Medulla oblongata (tissue), 1 donor: ENCODE results near the gene ARHGAP1.

ENCODE experiments used
- DNase-seq: peaks from one replicate; pipeline ENCODE4 v3.0.0-alpha.2; 2015; ENCODE audit errors: extremely low spot score

Gene ARHGAP1

DNA sequence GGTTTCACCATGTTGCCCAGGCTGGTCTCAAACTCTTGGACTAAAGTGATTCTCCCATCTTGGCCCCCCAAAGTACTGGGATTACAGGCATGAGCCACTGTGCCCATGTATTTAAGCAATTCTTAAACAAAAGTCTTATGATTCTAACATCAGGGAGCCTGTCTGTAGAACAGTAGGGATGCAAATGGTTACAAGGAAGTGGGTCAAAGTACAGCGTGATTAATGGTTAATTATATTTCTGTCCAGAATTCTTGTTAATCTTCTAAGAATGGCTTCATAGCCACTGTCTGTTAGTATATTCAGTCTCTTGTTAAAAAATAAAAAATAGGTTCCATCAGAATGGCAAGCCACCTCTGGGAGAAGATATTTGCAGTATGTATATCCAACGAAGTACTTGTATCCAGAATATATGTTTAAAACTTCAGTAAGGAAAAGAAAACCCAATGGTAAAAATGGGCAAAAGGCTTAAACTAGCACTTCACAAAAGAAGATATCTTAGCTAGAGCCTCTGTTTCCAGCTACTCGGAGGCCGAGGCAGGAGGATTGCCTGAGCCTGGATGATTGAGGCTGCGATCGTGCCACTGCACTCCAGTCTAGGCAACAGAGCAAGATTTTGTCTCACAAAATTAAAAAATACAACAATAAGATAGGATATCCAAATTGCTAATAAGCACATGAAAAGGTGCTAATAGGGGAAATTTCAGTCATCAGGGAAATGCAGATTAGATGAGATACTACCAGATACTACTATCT lies 60.2 kb downstream of the ARHGAP1 start:
- DNase-seq: no peak

DNA sequence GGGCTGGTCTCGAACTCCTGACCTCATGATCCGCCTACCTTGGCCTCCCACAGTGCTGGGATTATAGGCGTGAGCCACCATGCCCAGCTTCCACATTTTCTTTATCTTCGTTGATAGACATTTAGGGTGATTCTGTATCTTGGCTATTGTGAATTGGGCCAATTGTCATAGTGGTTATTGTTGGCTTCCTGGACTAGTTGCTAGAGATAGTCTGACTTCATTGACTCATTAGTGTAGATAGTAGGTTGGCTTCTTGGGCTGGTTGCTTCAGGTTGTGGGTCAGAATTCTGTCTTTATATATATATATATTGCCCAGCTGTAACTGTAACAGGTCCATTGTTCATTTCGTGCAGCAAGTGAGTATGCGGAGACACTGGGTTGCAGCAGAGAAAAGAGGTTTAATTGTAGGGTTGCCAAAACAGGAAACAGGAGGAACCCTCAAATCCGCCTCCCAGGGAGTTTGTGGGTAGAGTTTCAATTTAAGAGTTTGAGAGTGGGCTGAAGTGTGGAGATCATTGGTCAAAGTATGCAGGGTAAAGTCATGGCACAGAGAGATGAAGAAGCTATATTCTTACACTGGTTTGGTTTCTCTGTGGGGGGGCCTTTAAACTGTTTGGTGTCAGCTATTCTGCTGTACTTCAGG lies 61.1 kb downstream of the ARHGAP1 start:
- DNase-seq: no peak

DNA sequence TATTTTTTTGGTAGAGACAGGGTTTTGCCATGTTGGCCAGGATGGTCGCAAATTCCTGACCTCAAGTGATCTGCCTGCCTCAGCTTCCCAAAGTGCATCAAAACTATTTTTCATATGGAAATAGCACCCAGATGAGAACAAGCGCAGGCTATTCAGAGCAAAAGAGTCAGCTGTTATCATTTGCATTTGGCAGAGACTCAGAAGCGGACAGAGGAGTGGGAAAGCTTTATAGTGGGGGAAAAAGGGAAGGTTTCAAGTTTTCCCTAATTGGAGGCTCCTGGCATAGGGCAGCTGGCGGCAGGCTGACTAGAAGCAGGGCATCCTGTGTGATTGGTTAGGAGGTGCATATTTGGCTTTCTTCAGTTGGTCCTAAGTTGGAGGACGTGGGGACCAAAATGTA lies 62.9 kb downstream of the ARHGAP1 start:
- peak; percentile 74 for DNase-seq

DNA sequence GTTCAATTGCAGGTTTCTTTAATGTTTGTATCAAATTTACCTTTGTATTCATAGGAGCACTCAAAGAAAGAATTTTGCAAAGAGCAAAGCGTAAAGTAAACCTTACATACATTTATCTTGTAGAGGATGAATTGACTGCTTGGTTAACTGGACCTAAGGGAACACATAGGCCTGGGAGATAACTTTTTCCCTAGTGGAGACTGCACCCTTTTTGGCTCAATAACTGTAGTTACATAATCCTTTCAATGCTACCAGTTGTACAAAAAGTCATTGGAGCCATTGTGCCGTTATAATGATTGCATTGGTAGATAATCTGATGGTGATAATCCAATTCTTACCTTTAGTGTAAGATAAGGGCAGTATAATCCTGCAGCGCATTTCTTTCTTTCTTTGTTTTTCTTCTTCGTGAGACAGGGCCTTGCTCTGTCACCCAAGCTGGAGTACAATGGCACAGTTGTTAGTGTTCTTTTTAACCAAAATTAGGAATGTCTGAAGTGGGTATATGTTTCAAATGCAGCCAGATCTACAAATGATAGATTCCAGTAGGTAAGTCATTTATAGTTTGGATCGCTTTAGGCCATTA lies 64.8 kb downstream of the ARHGAP1 start:
- DNase-seq: peak; percentile 32

DNA sequence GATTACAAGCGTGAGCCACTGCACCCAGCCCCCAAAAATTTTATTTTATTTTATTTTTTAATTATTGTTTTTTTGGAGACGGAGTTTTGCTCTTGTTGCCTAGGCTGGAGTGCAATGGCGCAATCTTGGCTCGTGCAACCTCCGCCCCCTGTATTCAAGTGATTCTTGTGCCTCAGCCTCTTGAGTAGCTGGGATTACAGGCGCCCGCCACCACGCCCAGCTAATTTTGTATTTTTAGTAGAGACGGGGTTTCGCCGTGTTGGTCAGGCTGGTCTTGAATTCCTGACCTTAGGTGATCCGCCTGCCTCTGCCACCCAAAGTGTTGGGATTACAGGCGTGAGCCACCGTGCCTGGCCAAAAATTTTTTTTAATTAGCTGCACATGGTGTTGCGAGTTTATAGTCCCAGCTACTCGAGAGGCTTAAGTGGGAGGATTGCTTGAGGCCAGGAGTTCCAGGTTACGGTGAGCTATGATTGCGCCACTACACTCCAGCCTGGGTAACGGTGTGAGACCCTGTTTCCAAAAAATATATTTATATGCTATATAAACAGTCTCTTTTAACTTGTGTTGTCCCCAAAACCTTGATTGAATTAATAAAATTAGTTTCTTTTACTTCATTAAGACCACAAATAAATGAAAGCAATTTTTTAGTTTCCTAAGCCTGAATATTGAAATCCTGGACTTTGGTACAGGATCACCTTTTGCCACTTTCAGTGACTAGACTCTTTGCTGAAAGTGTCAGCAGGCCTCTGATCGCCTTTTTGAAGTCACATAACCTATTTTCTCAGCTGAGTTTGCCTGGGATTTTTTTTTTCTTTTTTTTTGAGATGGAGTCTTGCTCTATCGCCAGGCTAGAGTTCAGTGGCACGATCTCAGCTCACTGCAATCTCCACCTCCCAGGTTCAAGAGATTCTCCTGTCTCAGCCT lies 66.9 kb downstream of the ARHGAP1 start:
- DNase-seq: no peak

DNA sequence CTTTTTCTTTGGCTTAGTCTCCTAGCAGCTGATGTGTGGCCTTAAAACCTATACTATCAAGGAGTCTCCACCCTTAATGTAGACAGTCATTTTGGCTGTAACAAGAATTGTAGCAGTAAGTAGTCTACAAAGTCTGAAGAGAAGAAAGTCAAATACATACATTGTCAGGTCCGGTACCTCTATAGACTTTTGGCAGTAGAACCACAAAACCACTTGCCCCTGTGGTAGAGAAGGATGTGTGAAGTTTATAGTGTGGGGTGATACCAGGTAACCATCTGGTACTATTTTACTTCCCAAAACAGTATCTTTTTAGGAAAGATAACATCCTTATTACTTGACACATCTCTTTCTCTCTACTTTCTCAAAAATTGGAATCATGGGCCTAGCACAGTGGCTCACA lies 67.9 kb downstream of the ARHGAP1 start:
- DNase-seq: no peak

DNA sequence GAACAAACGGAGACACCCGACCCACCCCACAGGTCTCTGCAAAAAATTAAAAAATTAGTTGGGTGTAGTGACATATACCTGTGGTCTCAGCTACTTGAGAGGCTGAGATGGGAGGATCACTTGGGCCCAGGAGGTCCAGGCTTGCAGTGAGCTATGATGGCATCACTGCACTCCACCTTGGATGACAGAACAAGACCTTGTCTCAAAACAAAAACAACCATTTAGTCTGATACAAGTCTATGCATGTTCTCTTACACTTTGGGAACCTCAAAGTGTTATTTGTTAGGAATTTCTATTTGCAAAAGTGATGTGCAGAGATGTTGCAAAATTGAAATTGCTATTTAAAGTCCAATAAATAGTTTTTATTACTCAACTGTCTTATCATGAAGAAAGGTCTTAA lies 68.7 kb downstream of the ARHGAP1 start:
- DNase-seq: no peak

DNA sequence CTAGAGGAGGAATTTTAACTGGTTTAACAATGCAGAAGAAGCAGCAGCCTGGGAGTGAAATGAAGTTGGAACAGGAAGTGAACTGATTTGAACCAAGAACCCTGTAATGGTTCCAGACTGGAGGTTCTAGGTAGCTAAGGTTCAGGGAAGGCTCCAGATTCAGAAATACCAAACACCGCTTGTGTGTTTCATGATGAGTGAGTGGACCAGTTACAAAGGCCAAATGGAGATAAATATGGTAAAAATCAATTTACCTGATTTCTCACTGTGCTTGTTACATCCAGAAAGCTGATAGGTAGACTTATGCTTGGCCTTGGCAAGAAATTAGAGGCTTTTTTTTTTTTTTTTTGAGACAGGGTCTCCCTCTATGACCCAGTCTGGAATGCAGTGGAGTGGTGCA lies 70.2 kb downstream of the ARHGAP1 start:
- no peak for DNase-seq

DNA sequence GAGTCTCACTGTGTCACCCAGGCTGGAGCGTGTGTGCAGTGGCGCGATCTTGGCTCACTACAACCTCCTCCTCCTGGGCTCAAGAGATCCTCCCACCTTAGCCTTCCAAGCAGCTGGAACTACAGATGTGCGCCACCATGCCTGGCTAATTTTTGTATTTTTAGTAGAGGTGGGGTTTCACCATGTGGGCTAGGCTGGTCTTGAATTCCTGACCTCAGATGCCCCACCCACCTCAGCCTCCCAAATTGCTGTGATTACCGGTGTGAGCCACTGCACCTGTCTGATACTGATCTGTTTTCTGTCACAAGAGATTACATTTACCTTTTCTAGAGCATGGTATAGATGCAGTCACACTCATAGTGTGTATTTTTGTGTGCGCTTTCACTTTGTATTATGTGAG lies 71.5 kb downstream of the ARHGAP1 start:
- DNase-seq: no peak
